Pons (tissue), 1 donor: Measurements from ENCODE around the gene CELF2.

Source experiments
- DNase-seq: peaks from one replicate; pipeline ENCODE4 v3.0.0-alpha.2; 2016; ENCODE audit warnings: low spot score

Gene CELF2

GRCh38 chr10:11058965-11059364 lies 41.3 kb downstream of the CELF2 start:
- DNase-seq, result no peak

DNA sequence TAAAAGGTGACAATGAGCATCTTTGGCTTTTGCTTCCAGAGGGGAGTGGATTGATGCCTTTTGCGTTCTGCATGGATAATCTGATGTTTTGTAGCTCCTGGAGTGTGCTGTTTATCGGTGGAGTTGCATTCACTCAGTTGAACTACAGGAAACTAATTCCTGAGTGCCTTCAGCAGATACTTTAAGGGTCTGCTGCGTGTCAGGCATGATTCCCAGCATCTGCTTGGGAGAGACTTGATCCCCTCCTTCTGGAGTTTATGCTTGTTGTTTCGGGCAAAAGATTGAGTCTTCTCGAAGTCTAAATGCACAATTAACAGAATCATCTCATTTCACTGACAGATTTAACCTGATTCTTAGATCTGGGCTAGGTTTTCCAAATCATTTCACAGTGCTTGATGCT lies 46.2 kb downstream of the CELF2 start:
- DNase-seq, result no peak

DNA sequence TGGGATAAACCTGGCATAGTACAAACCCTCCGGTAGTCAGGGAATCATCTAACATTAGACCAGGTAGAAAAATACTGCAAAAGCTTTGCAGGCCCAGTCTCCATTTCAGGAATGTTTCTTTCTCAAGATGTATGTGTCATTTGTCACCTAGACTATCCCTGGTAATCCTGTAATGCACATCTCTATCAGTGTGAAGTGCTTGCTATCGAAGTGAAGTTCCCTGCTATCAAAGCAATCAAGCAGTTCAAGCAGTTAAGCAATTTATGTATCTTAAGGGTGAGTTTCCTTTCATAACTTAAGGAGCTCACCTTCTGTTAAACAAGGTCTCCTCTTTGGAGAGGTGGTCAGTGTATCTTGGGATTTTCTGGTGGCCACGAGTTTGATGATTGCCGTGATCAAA lies 47.2 kb downstream of the CELF2 start:
- DNase-seq, result no peak

- DNase-seq, result no peak
Observed at GRCh38 chr10:11065567-11065966, 47.9 kb downstream of the CELF2 start.

- DNase-seq, result no peak
Observed at GRCh38 chr10:11066520-11066919, 48.8 kb downstream of the CELF2 start.

DNA sequence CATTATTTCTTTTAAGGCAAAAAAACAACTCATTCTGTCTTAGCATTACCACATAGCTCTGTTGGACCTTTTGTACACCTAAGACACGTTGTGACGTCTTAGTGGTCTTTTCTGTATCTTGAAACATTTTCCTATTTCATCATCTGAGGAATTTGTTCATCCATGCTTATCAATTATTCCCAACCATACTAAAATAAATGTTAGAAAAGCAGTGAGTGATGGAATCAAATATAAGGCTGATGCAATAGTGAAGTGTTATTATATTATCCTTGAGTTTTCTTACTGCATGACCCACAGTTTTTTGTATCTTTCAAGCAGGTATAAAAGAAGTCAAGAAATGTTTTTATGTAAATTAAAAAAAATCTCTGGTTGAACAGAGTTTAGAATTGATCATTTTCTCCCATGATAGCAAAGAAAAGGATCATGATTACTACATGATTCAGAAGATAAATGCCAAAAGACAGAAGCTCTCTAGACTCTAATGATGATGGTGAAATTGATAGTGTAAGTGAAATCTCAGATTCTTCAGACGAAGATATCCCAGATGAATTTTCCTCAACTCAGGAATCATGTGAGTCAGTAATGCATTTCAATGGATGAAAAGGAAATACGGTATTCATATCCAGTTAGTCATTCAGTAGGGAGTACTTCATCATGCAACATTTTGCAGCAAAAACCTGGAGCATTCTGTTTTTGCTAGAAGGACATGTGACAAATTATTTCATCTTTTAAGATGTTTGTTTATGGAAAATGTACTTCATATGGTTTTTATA lies 51.4 kb downstream of the CELF2 start:
- DNase-seq, result no peak

DNA sequence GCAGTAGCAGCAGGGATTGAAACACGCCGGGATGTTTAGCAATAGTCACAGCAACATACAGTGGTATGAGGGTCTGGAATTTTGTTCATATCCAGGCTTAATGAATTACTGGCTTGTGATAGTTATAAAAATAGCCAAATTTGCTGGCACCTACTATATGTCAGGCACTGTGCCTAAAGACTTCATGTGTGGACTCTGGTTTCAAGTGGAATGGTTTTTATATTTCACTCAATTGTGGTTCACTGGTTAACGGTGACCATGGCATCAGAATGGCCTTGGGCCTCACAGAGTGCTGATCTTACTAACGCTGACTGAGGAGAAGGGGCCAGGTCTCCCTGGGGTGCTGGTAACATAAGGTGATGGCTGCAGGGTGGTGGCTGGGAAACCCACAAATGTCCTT lies 55.7 kb downstream of the CELF2 start:
- no peak for DNase-seq

DNA sequence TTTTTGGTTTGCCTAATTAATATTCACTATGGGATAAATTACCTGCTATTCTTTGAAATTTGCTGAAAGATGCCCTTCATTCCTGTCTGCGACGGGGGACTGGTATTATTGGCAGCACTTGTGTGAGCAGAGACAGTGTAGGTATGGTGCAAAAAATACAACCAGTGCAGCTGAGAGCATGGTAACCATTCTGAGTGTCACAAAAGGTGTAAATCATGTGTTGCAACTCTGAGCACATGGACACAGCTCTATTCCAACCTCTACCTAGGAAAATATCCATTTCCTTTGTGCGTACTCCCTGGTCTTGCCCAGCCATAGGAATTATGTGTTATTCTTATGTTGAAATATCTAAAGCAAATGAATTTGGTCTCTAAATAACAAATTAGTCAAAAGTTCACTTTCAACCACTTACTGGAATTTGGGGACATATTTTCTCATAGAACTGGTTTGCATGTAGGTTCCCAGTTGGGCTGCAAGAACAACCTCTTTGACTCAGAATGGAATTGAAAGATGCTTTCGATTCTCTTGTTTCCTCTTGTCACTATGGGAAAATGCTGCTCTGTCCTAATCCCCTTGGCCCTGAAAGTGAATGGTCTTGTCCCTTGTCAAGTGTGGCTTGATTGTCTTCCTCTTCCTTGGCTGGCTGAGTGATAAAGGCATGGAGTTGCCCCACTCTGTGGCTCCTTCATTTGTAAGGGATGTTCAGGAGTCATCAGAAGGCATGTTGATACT lies 57.0 kb downstream of the CELF2 start:
- no peak for DNase-seq

DNA sequence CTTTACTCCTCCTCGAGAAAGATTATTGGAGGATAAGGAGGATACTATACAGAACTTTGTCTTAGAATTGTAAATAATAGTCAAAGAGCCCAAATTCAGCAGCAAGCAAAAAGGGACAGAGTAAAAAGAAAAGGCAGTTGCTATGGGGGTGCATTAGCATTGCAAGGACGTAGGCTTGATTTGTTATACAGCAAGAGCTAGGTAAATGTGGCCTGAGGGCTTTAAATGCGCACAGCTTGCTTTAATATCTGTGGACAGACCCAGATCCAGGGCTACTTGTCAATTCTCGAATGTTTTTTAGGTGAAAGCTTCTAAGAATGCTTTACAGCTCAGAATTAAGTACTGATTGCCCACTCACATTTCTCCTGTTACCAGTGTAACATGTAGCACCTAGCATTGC lies 58.5 kb downstream of the CELF2 start:
- DNase-seq, result no peak

- no peak for DNase-seq
Observed at GRCh38 chr10:11080564-11080984, 62.9 kb downstream of the CELF2 start.

- DNase-seq, result no peak
Observed at GRCh38 chr10:11081408-11081807, 63.7 kb downstream of the CELF2 start.

DNA sequence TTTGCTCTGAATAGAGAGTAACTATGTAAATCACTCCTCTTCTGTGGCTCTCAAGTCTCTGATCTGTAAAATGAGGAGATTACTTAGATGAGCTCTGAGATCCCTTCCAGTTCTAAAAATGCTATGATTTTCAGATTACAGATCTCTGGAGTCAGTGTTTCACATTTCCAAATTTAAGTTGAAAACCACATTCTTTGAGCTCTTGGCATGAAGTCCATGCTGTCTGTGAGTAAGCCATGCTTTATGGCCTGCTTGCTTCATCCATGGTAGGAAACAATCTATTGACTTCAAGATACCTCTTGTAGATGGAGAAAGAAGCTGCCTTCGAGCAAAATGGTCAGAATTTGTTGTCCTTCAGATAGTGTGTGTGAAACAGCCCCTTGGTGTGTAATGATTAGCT lies 64.9 kb downstream of the CELF2 start:
- DNase-seq, result no peak

- no peak for DNase-seq
Observed at GRCh38 chr10:11083051-11083450, 65.4 kb downstream of the CELF2 start.

DNA sequence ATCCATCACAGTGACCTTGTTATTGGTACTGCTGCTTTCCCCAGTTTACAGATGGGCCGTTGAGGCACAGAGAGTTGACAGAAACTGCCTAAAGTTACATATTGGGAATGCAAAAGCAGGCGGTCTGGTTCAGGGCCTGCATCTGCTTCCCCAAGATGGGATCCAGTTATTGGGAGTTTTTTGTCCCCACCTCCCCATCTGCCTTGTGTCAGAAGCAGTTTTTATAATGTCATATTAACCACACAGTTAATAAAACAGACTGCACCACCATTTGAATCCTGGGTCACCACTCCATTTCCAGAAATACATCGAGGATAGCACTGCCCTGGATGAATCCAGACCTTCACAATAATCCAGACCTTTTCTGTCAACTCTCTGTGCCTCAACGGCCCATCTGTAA lies 67.9 kb downstream of the CELF2 start:
- DNase-seq, result no peak

- DNase-seq, result no peak
Observed at GRCh38 chr10:11086177-11086840, 68.6 kb downstream of the CELF2 start.

DNA sequence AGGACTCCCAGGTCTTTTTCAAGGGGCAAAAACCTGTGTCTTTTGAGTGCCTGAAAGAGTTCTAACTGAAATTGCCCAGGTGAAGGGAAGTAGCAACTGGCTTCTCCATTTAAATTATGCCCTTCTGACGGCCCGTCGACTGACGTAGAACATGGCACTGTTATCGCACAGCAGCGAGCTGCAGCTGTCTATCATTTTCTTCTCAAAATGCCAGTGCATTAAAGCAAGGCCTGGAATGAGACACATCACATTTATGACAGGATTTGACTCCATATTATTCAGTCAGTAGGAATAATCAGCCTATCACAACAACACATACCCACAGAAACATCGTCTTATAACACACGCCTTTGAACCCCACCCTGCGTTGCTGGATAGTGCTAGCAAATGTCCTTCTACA lies 69.7 kb downstream of the CELF2 start:
- no peak for DNase-seq

GRCh38 chr10:11088709-11089108 lies 71.0 kb downstream of the CELF2 start:
- DNase-seq, result no peak

DNA sequence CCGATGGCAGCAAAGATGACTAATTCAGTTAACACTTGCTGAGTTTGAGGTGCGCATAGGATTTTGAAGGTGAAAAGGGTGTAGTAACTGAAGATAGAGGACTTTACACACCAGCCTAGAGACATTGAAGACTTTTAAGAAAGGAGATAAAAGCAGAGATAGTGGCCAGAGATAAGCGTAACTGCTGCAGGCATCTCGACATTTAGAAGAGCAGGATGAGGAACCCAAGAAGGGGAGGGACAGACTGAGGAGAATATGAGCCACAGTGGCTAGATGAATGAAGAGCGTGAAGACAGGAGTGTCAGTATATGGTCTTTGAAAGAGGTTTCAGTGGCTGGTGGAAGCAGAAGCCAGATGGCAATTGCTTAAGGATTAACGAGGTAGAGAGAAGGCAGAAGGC lies 71.6 kb downstream of the CELF2 start:
- DNase-seq, result no peak

DNA sequence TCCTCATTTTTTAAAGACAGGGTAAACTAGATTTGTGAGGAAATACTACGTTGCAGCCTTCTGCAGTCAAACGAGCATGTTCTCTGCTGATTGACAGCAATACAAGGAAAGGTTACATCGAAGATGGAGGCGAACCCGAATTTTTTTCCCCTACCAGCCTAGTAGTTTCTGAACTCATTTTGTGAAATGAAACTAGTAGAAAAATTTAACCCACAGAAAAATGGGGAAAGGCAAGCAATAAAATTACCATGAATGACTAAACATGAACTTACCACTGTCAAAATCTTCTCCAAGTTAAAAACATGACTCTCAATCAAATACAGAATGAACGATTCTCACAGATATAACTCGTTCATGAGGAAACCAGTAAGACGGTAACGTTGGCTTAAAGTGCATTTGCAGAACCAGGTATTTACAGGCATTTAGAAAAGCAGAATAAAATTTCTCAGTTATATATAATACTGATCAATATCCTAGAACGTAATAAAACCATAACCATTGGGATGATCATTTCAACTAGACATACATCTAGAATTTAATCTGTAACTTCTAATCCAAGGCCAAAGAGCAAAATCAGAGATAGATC lies 73.9 kb downstream of the CELF2 start:
- DNase-seq, result no peak

- no peak for DNase-seq
Observed at GRCh38 chr10:11093771-11094736, 76.4 kb downstream of the CELF2 start.

DNA sequence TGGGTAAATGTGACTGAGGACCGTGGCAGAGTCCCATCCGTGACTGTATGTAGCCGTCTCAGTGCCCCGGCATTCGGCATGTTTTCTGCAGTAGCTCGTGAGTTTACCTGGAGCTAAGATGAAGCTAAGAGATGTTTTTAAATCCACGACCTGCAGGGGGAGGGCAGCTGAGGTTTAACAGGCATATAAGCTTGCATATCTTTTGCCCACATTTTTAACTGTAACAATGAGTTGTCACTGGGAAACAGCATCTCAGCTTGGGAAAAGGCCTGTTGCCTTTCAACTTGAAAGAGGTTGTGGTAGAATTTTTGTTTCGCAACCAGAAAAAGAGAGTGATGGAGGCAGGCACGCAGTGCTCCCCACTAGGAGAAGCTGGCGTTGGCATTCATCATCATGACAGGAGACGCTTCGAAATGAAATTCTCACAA lies 77.7 kb downstream of the CELF2 start:
- DNase-seq, result no peak

DNA sequence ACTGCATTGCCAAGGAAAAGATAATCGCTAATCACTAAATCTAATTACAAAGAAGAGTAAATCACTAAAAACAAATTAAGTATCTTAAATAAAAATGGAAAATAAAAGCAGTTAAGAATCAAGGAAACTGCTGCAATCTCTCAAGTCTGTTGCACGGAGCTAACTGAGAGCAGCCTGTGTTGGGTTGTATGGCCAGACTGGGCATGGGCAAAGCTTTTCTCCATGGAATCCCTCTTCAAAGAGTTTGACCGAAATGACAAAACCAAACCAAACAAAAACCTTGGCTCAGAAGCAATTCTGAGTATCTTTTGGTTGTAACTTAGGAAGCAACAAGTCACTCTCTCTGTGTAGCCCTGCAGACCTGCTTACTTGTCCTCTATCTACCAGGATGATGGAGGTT lies 78.8 kb downstream of the CELF2 start:
- DNase-seq, result no peak
